ENCODE measurements around the gene NR0B2. TPM values are rescaled to one million over a fixed set of nuclear protein-coding genes. Genes with fewer than 3 reads are reported as not detected.

NR0B2 gene
- polyA plus RNA-seq, 1 donor from 2014 or later = not detected

- Mint-ChIP-seq H3K4me3 (no peak overlapping the region), H3K27ac (no peak overlapping the region), H3K4me1 (peaks cover 0 to 2% (median 0%) of the 10 kb centered on the region in 3 donors), H3K9me3 (no peaks in the 10 kb centered on the region), H3K27me3 (no peaks in the 10 kb centered on the region), H3K36me3 (peaks cover 9% of the 10 kb centered on the region)
Measured at GRCh38 chr1:26946270-26946669, 32.5 kb upstream of the NR0B2 start.

- Mint-ChIP-seq H3K36me3 (peaks cover 9% of the 10 kb centered on the region), H3K27ac (no peak overlapping the region), H3K27me3 (no peaks in the 10 kb centered on the region), H3K4me3 (no peak overlapping the region), H3K9me3 (no peaks in the 10 kb centered on the region), H3K4me1 (peaks cover 0 to 2% (median 0%) of the 10 kb centered on the region in 3 donors)
Measured at GRCh38 chr1:26945728-26946127, 32.0 kb upstream of the NR0B2 start.

GRCh38 chr1:26945138-26945537 is 31.4 kb upstream of the NR0B2 start:
- Mint-ChIP-seq H3K27ac (peak overlapping the region in 1 of 3 donors; percentile 31), H3K4me1 (peaks cover 0 to 2% (median 0%) of the 10 kb centered on the region in 3 donors)

GRCh38 chr1:26942656-26943055 is 28.9 kb upstream of the NR0B2 start:
- Mint-ChIP-seq H3K4me3 (no peak overlapping the region), H3K27ac (peak overlapping the region in 1 of 3 donors; percentile 71), H3K36me3 (peaks cover 9% of the 10 kb centered on the region), H3K27me3 (no peaks in the 10 kb centered on the region), H3K4me1 (no peaks in the 10 kb centered on the region), H3K9me3 (no peaks in the 10 kb centered on the region)

More at GRCh38 chr1:26945138-26945537, 31.4 kb upstream of the NR0B2 start:
- Mint-ChIP-seq H3K4me3 (no peak overlapping the region), H3K27me3 (no peaks in the 10 kb centered on the region), H3K9me3 (no peaks in the 10 kb centered on the region), H3K36me3 (peaks cover 9% of the 10 kb centered on the region)

GRCh38 chr1:26941311-26941710 is 27.5 kb upstream of the NR0B2 start:
- Mint-ChIP-seq H3K27ac (no peak overlapping the region), H3K4me1 (peaks cover 0 to 2% (median 0%) of the 10 kb centered on the region in 3 donors), H3K27me3 (no peaks in the 10 kb centered on the region), H3K4me3 (no peak overlapping the region), H3K9me3 (no peaks in the 10 kb centered on the region), H3K36me3 (peaks cover 8% of the 10 kb centered on the region)

GRCh38 chr1:26938659-26939025 is 24.9 kb upstream of the NR0B2 start:
- Mint-ChIP-seq H3K4me3 (peak overlapping the region in 1 of 4 donors; percentile 8), H3K27ac (peak overlapping the region in 1 of 3 donors; percentile 27), H3K36me3 (peaks cover 9% of the 10 kb centered on the region)

GRCh38 chr1:26938004-26938658 is 24.4 kb upstream of the NR0B2 start:
- Mint-ChIP-seq H3K27ac (peak overlapping the region in 1 of 3 donors; percentile 27), H3K27me3 (no peaks in the 10 kb centered on the region)

More at GRCh38 chr1:26938659-26939025, 24.9 kb upstream of the NR0B2 start:
- Mint-ChIP-seq H3K27me3 (no peaks in the 10 kb centered on the region), H3K9me3 (no peaks in the 10 kb centered on the region), H3K4me1 (peaks cover 0 to 2% (median 0%) of the 10 kb centered on the region in 3 donors)

GRCh38 chr1:26936823-26937222 is 23.0 kb upstream of the NR0B2 start:
- H3K27me3 Mint-ChIP-seq = no peaks in the 10 kb centered on the region
- H3K4me3 Mint-ChIP-seq = no peak overlapping the region
- peaks cover 4% of the 10 kb centered on the region for H3K36me3 Mint-ChIP-seq
- H3K27ac Mint-ChIP-seq = no peak overlapping the region
- H3K4me1 Mint-ChIP-seq = peaks cover 7 to 11% (median 11%) of the 10 kb centered on the region in 3 donors
- no peaks in the 10 kb centered on the region for H3K9me3 Mint-ChIP-seq

More at GRCh38 chr1:26938004-26938658, 24.4 kb upstream of the NR0B2 start:
- peaks cover 5% of the 10 kb centered on the region for H3K36me3 Mint-ChIP-seq
- no peak overlapping the region for H3K4me3 Mint-ChIP-seq
- peaks cover 0 to 4% (median 2%) of the 10 kb centered on the region in 3 donors for H3K4me1 Mint-ChIP-seq
- H3K9me3 Mint-ChIP-seq = no peaks in the 10 kb centered on the region

- Mint-ChIP-seq H3K36me3 (peaks cover 6% of the 10 kb centered on the region), H3K4me1 (peaks cover 7 to 11% (median 11%) of the 10 kb centered on the region in 3 donors), H3K27me3 (no peaks in the 10 kb centered on the region), H3K27ac (peak overlapping the region in 2 of 3 donors; percentile 24 to 85), H3K9me3 (no peaks in the 10 kb centered on the region), H3K4me3 (peak overlapping the region in 1 of 4 donors; percentile 87)
Measured at GRCh38 chr1:26932531-26932930, 18.8 kb upstream of the NR0B2 start.

- H3K9me3 Mint-ChIP-seq = no peaks in the 10 kb centered on the region
- no peaks in the 10 kb centered on the region for H3K27me3 Mint-ChIP-seq
- H3K27ac Mint-ChIP-seq = peak overlapping the region in 1 of 3 donors; percentile 85
- H3K4me1 Mint-ChIP-seq = peaks cover 17 to 22% (median 22%) of the 10 kb centered on the region in 3 donors
- no peaks in the 10 kb centered on the region for H3K36me3 Mint-ChIP-seq
- H3K4me3 Mint-ChIP-seq = peak overlapping the region; percentile 12 to 89 (median 51)
Measured at GRCh38 chr1:26923711-26924110, 9.9 kb upstream of the NR0B2 start.

GRCh38 chr1:26922901-26923300 is 9.1 kb upstream of the NR0B2 start:
- H3K36me3 Mint-ChIP-seq = no peaks in the 10 kb centered on the region
- H3K4me1 Mint-ChIP-seq = peaks cover 17 to 22% (median 22%) of the 10 kb centered on the region in 3 donors
- no peaks in the 10 kb centered on the region for H3K27me3 Mint-ChIP-seq
- H3K9me3 Mint-ChIP-seq = no peaks in the 10 kb centered on the region
- peak overlapping the region; percentile 81 to 99 (median 93) for H3K4me3 Mint-ChIP-seq
- peak overlapping the region in 2 of 3 donors; percentile 78 to 85 for H3K27ac Mint-ChIP-seq

GRCh38 chr1:26922431-26922729 is 8.6 kb upstream of the NR0B2 start:
- no peaks in the 10 kb centered on the region for H3K27me3 Mint-ChIP-seq
- no peaks in the 10 kb centered on the region for H3K36me3 Mint-ChIP-seq
- H3K9me3 Mint-ChIP-seq = no peaks in the 10 kb centered on the region
- H3K4me3 Mint-ChIP-seq = peak overlapping the region; percentile 89 to 99 (median 98)
- H3K4me1 Mint-ChIP-seq = peaks cover 17 to 22% (median 22%) of the 10 kb centered on the region in 3 donors
- H3K27ac Mint-ChIP-seq = peak overlapping the region; percentile 78 to 92 (median 85)

GRCh38 chr1:26921540-26922430 is 8.0 kb upstream of the NR0B2 start, which contains the start of gene NUDC:
Gene NUDC, plus strand, starts transcription at chr1:26921743. Its CDS starts 106 bp downstream, at chr1:26921849.
- Mint-ChIP-seq H3K27ac (peak within 1 kb of the TSS; percentile 85 to 97 (median 92)), H3K9me3 (no peaks in the 10 kb centered on the region), H3K4me3 (peak within 1 kb of the TSS; percentile 89 to 99 (median 98)), H3K36me3 (no peaks in the 10 kb centered on the region), H3K4me1 (peaks cover 17 to 22% (median 20%) of the 10 kb centered on the region in 3 donors), H3K27me3 (no peaks in the 10 kb centered on the region)

- Mint-ChIP-seq H3K4me3 (peak overlapping the region; percentile 89 to 99 (median 98)), H3K9me3 (no peaks in the 10 kb centered on the region), H3K27ac (peak overlapping the region; percentile 85 to 97 (median 92)), H3K4me1 (peaks cover 17 to 22% (median 20%) of the 10 kb centered on the region in 3 donors), H3K27me3 (no peaks in the 10 kb centered on the region), H3K36me3 (no peaks in the 10 kb centered on the region)
Measured at GRCh38 chr1:26921126-26921539, 7.4 kb upstream of the NR0B2 start.

- Mint-ChIP-seq H3K4me1 (no peaks in the 10 kb centered on the region), H3K27me3 (no peaks in the 10 kb centered on the region), H3K27ac (no peak overlapping the region), H3K36me3 (no peaks in the 10 kb centered on the region), H3K4me3 (no peak overlapping the region), H3K9me3 (no peaks in the 10 kb centered on the region)
Measured at GRCh38 chr1:26915204-26915842, 1.5 kb upstream of the NR0B2 start.
